ENCODE results near the gene MDM2. TPM values are rescaled to one million over a fixed set of nuclear protein-coding genes. Genes with fewer than 3 reads are reported as not detected.

The MDM2 gene
- total and polyA plus RNA-seq, 2 of the 13 experiments (the other 11 are each of a cell fraction or from before 2014, with no cell fraction given), result 29.3 to 314 TPM

- TF ChIP-seq, protein P1, sequence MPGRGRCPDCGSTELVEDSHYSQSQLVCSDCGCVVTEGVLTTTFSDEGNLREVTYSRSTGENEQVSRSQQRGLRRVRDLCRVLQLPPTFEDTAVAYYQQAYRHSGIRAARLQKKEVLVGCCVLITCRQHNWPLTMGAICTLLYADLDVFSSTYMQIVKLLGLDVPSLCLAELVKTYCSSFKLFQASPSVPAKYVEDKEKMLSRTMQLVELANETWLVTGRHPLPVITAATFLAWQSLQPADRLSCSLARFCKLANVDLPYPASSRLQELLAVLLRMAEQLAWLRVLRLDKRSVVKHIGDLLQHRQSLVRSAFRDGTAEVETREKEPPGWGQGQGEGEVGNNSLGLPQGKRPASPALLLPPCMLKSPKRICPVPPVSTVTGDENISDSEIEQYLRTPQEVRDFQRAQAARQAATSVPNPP (CRISPR knock-in tag; IDR thresholded peaks at IDR 0.05), result no peak
- TF ChIP-seq KLF12 (CRISPR knock-in tag; IDR thresholded peaks at IDR 0.05; ENCODE audit: borderline replicate concordance) (no peak), ESRRA (CRISPR knock-in tag; IDR thresholded peaks at IDR 0.05; ENCODE audit: low read depth) (peak; percentile 58; the same call in 1 of the 2 replicates), ZFP62 (CRISPR knock-in tag; IDR thresholded peaks at IDR 0.05) (no peak), ZBTB49 (CRISPR knock-in tag; IDR thresholded peaks at IDR 0.05; ENCODE audit: borderline replicate concordance) (no peak), ZNF431 (CRISPR knock-in tag; IDR thresholded peaks at IDR 0.05; ENCODE audit: borderline replicate concordance, low read depth) (no peak), SRY (CRISPR knock-in tag; IDR thresholded peaks at IDR 0.05) (no peak), ZNF441 (CRISPR knock-in tag; IDR thresholded peaks at IDR 0.05; ENCODE audit: borderline replicate concordance) (no peak), ZNF468 (CRISPR knock-in tag; IDR thresholded peaks at IDR 0.05) (no peak), CC2D1A (CRISPR knock-in tag; IDR thresholded peaks at IDR 0.05) (no peak), ZNF460 (CRISPR knock-in tag; IDR thresholded peaks at IDR 0.05; ENCODE audit: borderline replicate concordance) (peak; percentile 92), ZBTB3 (CRISPR knock-in tag; IDR thresholded peaks at IDR 0.05; ENCODE audit: borderline replicate concordance, low read depth) (no peak)
- TF ChIP-seq, protein P2, sequence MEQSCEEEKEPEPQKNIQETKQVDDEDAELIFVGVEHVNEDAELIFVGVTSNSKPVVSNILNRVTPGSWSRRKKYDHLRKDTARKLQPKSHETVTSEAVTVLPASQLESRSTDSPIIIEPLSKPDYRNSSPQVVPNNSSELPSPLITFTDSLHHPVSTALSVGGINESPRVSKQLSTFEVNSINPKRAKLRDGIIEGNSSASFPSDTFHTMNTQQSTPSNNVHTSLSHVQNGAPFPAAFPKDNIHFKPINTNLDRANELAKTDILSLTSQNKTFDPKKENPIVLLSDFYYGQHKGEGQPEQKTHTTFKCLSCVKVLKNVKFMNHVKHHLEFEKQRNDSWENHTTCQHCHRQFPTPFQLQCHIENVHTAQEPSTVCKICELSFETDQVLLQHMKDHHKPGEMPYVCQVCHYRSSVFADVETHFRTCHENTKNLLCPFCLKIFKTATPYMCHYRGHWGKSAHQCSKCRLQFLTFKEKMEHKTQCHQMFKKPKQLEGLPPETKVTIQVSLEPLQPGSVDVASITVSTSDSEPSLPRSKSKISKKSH (CRISPR knock-in tag; IDR thresholded peaks at IDR 0.05; ENCODE audit: borderline replicate concordance), result no peak
- TF ChIP-seq, protein P3, sequence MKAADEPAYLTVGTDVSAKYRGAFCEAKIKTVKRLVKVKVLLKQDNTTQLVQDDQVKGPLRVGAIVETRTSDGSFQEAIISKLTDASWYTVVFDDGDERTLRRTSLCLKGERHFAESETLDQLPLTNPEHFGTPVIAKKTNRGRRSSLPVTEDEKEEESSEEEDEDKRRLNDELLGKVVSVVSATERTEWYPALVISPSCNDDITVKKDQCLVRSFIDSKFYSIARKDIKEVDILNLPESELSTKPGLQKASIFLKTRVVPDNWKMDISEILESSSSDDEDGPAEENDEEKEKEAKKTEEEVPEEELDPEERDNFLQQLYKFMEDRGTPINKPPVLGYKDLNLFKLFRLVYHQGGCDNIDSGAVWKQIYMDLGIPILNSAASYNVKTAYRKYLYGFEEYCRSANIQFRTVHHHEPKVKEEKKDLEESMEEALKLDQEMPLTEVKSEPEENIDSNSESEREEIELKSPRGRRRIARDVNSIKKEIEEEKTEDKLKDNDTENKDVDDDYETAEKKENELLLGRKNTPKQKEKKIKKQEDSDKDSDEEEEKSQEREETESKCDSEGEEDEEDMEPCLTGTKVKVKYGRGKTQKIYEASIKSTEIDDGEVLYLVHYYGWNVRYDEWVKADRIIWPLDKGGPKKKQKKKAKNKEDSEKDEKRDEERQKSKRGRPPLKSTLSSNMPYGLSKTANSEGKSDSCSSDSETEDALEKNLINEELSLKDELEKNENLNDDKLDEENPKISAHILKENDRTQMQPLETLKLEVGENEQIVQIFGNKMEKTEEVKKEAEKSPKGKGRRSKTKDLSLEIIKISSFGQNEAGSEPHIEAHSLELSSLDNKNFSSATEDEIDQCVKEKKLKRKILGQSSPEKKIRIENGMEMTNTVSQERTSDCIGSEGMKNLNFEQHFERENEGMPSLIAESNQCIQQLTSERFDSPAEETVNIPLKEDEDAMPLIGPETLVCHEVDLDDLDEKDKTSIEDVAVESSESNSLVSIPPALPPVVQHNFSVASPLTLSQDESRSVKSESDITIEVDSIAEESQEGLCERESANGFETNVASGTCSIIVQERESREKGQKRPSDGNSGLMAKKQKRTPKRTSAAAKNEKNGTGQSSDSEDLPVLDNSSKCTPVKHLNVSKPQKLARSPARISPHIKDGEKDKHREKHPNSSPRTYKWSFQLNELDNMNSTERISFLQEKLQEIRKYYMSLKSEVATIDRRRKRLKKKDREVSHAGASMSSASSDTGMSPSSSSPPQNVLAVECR (CRISPR knock-in tag; IDR thresholded peaks at IDR 0.05; ENCODE audit: borderline replicate concordance), result peak; percentile 39; the same call in 1 of the 2 replicates
These were observed 18.7 kb upstream of the MDM2 start (continued) for GRCh38 chr12:68789144-68789878.

All from HepG2 (cell line).